HG03575 (cell line): ENCODE measurements around the gene PRR9.
"Not testable (repeated sequence)": the region's sequence is repeated elsewhere in the genome, so short reads cannot be mapped to it uniquely, and the experiment has no call there.

Source experiments
- ATAC-seq: cut with Tn5 transposase; IDR thresholded peaks from one replicate; pipeline ENCODE4 v1.9.1; 2021; ENCODE audit not compliant: unreplicated experiment, insufficient number of reproducible peaks, low FRiP score; ENCODE audit errors: extremely low read depth

Gene PRR9

DNA sequence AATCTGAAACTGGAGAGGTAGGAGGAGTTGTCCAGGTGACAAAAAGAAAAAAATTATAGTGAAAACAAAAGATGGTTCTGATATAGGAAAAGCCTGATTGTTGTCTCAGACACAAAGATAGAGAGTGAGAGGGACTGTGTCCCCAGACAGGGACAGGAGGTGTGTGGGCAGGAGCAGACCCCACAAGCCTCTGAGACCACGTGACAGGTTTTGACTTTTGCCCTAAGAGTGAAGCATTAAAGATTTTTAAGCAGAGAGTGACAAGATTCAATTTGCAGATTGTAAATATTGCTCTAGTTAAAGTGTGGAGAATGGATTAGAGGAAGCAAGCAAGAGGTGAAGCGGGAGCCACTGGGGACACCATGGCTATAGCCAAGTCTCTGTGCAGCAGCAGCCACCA lies 10.4 kb downstream of the PRR9 start:
- ATAC-seq = no peak

DNA sequence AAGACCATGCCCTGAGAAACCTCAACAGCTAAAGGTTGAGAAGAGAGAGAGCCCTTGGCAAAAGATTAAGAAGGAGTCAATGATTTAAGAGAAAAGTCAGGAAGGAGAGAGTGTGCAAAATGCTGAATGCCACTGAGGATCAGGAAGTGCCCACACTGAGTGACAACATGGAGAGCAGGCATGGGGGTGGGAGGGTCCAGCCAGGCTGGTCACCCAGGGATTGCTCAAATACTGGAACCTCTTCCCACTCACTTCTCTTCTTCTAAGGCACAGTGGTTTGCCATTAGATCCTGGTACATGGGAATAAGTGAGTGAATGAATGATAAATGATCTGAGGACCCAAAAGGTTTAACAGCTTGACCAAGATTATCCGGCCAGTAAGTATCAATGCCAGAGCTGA lies 11.1 kb downstream of the PRR9 start:
- ATAC-seq = no peak

DNA sequence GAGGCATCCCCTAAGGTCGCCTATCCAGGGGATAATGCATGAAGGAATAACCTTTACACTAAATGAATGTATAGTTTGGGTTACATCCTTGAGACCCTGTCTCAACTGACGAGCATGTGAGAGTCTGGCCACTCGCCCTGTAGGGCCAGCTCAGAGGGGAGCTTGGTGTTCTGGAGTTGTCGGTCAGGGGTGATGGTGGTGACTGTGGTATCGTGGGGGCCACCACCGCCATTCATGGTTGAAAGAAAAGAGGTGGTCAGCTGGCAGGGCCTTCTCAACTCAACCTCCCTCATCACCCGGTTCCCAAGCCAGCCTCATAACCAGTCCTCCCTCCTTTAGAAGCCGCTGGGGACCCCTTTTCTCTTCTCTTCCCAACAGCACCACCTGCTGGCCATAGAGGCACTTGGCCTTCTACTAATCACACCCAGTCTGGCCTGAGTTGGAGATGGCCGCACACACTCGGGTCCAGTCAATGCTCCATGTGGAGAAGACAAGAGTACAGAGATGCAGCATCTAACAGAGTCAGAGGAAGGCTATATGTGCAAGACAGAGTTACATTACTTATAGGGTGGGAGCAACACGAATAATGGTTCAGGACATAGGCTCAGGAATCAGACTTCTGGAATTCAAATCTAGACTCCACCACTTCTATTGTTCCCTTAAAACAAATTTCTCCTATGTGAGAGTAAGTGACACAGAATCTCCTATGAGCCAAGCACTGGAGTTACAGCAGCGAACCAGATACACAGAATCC lies 11.9 kb downstream of the PRR9 start:
- ATAC-seq = not testable (repeated sequence)

- ATAC-seq = no peak
Observed at GRCh38 chr1:153231363-153231762, 14.0 kb downstream of the PRR9 start.

GRCh38 chr1:153231785-153232184 lies 14.4 kb downstream of the PRR9 start:
- no peak for ATAC-seq

GRCh38 chr1:153232553-153232952 lies 15.2 kb downstream of the PRR9 start:
- ATAC-seq = no peak

- ATAC-seq = no peak
Observed at GRCh38 chr1:153233448-153233847, 16.1 kb downstream of the PRR9 start.

DNA sequence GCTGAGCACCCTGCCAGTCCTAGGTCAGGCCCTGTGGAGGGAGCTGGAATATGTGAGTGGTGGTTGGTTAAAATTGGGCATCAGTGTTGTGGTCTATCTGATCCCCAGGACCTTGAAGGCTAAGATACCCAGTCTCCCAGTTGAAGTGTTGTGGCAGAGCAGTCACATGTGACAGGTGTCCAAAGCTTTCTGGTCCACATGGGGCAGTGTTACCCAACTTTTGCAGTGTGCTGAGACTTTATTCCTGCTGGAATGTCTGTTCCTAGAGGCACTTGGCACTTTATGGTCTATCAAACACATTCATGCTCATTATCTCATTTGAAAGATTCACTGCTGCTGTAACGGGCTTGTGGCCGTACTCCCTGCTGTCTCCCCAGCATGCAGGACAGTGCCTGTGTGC lies 21.1 kb downstream of the PRR9 start:
- no peak for ATAC-seq

DNA sequence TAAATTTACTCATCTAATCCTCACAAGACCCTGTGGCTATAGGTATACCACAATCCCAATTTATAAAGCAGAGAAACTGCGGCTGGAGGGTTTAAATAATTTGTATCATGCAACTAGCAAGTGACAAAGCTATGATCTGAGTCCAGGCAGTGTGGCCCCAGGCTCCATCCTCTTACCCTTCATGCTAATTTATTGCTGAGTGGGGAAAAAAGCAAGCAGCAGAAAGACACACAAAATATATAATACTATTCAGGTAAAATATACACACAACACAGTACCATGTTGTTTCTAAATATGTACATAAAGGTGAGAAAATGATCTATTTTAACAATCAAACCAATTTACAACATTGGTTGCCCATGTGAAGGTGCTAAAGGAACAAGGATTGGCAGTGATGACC lies 24.8 kb downstream of the PRR9 start:
- no peak for ATAC-seq

DNA sequence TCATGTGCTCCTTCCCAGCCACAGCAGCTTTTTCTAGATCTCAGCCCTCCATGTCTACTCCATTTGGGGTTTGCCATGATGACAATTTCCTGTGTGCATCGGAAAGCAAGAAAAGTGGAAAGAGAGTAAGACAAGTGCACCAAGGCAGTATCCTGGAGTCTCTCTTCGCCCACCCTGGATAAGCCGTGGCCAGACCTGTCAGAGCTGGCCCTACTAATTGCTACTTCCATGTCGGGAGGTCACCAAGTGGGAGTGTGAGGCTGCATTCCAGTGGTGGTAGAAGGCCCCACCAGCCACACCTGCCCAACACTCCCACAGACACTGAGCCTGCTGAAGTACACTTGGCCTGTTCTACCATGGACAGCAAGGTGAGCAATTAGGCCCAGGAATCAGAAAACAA lies 28.1 kb downstream of the PRR9 start:
- no peak for ATAC-seq

DNA sequence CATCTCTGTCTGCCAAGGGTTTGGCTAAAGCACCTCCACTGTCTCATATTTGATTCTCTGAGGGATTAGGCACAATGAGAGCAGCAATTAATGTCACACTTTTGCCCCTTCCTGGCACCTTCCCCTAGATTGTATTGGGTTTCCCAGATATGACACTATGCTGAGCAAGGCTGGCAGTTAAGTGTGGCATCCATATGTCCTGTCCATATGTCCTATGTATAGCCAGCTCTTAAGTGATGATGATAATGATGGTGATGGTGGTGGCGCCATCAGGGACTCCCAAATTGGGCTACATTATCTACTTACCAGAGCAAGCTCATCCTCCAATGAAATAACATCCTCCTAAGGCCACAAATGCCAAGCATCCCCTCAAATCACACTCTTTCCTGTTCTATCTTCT lies 28.6 kb downstream of the PRR9 start:
- no peak for ATAC-seq

DNA sequence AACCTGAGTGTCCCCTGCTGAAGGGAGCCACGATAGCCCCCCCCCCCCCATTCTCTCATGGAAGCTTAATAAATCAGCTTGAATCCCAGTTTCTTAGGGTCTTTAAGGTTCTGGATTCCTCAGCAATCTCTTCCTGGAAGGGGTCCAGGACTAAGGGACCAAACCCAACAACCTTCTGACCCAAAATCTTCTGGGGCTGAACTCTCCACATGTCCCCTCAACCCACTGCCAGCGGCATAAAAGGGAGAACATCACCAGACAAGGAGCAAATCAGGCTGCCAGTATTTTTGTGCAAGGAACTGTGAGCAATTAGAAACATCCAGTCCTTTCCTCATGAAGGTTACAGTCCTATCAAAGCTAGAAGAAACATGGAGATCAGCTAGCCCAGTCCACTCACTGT lies 29.4 kb downstream of the PRR9 start:
- no peak for ATAC-seq

- no peak for ATAC-seq
Observed at GRCh38 chr1:153248176-153248879, 30.9 kb downstream of the PRR9 start.

DNA sequence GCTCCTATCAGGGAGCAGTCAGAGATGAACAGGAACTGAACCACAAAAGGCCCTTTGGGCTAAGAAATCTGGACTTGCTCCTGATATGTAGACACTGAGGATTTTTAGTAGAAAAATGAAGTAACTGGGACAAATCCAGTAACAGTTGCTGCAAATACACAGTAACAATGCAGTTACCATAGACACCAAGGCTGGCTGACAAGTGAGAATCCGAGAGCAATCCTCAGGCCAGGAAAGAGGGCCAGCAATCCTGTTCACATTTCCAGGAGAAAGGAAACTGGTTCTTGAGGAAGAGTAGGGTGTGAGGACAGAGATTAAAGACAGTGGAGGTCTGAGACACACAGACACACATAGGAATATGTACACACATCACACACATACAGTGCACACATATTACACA lies 32.8 kb downstream of the PRR9 start:
- no peak for ATAC-seq

GRCh38 chr1:153251087-153251486 lies 33.7 kb downstream of the PRR9 start:
- ATAC-seq = no peak

DNA sequence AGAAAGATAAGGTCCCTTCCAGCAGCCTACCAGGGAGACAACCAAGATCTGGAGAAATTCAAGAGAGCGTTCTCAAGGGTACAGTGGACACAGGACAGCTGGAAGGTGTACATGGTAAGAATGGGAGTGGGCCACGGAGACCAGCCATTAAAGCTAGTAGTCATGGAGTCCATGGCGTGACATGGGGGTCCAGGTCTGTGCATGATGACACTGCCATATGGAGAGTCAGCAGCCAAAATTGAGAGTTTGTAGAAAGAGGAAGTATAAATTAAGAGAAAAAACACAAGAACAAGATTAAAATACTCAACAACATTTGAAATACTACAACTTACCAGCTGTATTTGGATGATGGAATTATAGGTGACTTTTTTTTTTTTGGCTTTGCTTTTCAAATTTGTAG lies 34.2 kb downstream of the PRR9 start:
- ATAC-seq = no peak

DNA sequence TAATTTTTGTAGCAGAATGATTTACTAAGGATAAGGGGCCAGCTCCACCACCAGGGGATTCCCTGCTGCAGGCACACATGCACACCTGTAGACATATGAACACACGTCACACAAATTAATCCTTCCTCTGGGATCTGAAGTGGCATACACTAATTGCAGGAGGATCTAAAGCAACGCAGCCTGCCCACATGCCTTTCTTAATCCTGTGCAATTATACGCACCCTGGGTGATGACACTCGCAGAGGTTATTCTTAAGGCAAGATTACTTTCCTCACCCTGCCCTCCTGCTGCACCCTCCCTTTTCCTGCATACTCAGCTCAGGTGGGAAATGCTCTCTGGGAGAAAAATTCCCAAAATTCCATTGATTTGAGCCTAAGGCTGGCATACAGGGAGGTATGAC lies 34.6 kb downstream of the PRR9 start:
- no peak for ATAC-seq

DNA sequence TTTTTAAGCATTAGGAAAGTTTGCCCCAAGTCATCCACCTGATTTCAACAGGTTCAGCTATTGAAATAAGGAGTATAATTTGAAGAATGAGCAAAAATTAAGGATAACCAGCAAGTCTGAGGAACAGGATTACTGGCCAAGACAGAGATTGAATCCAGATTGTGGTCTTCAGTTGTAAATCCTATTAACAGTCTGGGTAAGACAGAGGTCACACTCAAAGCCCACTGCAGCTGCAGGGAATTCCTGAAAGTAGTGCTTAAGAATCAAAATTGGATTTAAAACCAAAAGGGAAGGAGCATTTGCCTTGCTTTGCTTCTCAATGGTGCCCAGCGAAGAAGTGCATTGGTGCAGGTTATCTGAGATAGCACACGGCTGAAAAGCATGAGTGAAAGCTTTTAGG lies 35.7 kb downstream of the PRR9 start:
- no peak for ATAC-seq

DNA sequence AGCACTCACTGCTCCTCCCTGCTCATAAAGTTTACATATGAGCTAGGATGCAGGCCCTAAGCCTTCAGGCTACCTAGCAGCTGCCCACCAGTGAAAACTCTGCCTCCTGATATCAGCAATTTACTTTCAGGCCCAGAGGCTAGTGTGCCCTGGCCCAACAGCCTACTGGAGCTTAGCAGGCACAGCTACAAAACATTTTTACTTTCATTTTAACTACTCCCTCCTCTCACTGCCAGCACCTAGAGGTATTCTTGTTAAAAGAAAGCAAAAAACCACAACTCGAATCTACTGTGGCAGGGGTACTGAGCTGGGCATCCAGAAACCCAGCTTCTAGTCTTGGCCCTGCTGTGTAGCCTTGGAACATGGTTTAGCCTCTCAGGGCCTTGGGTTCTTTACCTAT lies 36.3 kb downstream of the PRR9 start:
- no peak for ATAC-seq

- no peak for ATAC-seq
Observed at GRCh38 chr1:153259387-153259786, 42.0 kb downstream of the PRR9 start, which contains the start of gene LORICRIN. TSS of gene LORICRIN (plus strand) at chr1:153259687. CDS start at chr1:153260950, 1,263 bp downstream.
